K562 (cell line): ENCODE results near the gene BMP2K. TPM values are rescaled to one million over a fixed set of nuclear protein-coding genes. Genes with fewer than 3 reads are reported as not detected.

ENCODE experiments used
- BRCA1 ChIP-seq, 2 experiments: fragments of 450-650 bp in 1 of 2; sonication (generic) in 1 of 2; formaldehyde crosslinking in 1 of 2; IDR thresholded peaks; 2 replicates each; pipeline versions ENCODE4 v1.5.0 to v1.6.1; 2017 to 2020; ENCODE audit warnings: mild to moderate bottlenecking in 1 of 2, missing genetic modification reagents in 1 of 2
- GABPB1 ChIP-seq: sonication (generic); formaldehyde crosslinking; IDR thresholded peaks from 2 replicates; pipeline ENCODE4 v1.8.0; 2022; ENCODE audit warnings: mild to moderate bottlenecking, missing genetic modification reagents
- HMBOX1 ChIP-seq: sonication (generic); IDR thresholded peaks from 2 replicates; pipeline ENCODE4 v1.6.1; 2016
- HMGN3 ChIP-seq: IDR thresholded peaks from 2 replicates; pipeline ENCODE4 v1.6.1; 2011; ENCODE audit warnings: borderline replicate concordance, low read depth, mild to moderate bottlenecking, mixed read lengths, low read length; ENCODE audit not compliant: insufficient read length; ENCODE audit errors: extremely low read depth
- HNRNPL ChIP-seq: fragments of 200-400 bp; formaldehyde crosslinking; IDR thresholded peaks from 2 replicates; pipeline ENCODE4 v1.6.1; 2017; ENCODE audit warnings: low read depth, mild to moderate bottlenecking, low read length
- RBM34 ChIP-seq: fragments of 200-400 bp; formaldehyde crosslinking; IDR thresholded peaks from 2 replicates; pipeline ENCODE4 v1.6.1; 2018; ENCODE audit warnings: low read length, borderline replicate concordance; ENCODE audit not compliant: insufficient read depth
- TAF1 ChIP-seq: IDR thresholded peaks from 2 replicates; pipeline ENCODE4 v1.6.1; 2011; ENCODE audit warnings: mild to moderate bottlenecking, low read length, moderate library complexity; ENCODE audit not compliant: insufficient read depth, control insufficient read depth, severe bottlenecking; ENCODE audit errors: extremely low read depth
- ZNF133 ChIP-seq: fragments of 250-450 bp; sonication (Bioruptor Pico); IDR thresholded peaks from 2 replicates; pipeline ENCODE4 v1.4.0; 2020; ENCODE audit warnings: mild to moderate bottlenecking
- ZNF311 ChIP-seq: fragments of 250-450 bp; sonication (Bioruptor Pico); IDR thresholded peaks from 2 replicates; pipeline ENCODE4 v1.4.0; 2020; ENCODE audit warnings: mild to moderate bottlenecking, moderate library complexity
- ZNF318 ChIP-seq, 2 experiments: fragments of 450-650 bp; IDR thresholded peaks; 2 replicates each; pipeline ENCODE4 v1.6.1; 2016; ENCODE audit warnings: mild to moderate bottlenecking in 2 of 2, borderline replicate concordance in 1 of 2, low read depth in 1 of 2, moderate library complexity in 1 of 2
- ZNF551 ChIP-seq: fragments of 250-450 bp; sonication (Bioruptor Pico); IDR thresholded peaks from 2 replicates; pipeline ENCODE4 v1.5.0; 2021; ENCODE audit warnings: mild to moderate bottlenecking, moderate library complexity
- polyA plus RNA-seq, 8 experiments: library from polyadenylated mRNA; depleted of rRNA in 4 of 8; stranded (reverse) in 5 of 8; unstranded in 3 of 8; fragments of >200 nt; fragmentation: Nextera tagmentation in 2 of 8; fragmentation: Illumina TruSeq in 1 of 8; extraction: Ambion mirVana in 2 of 8; extraction: Trizol in 1 of 8; gene quantifications; 2 replicates each; pipeline versions ENCODE4 v1.2.1 to v1.2.3, GENCODE V29; 2011 to 2014; ENCODE audit warnings: inconsistent platforms in 1 of 8, missing spikeins in 1 of 8
- total RNA-seq, 7 experiments: library from RNA; depleted of rRNA in 6 of 7; stranded (reverse); fragments of >200 nt in 6 of 7; fragmentation: Illumina TruSeq in 2 of 7; extraction: Trizol in 2 of 7; gene quantifications; 2 replicates each; pipeline versions ENCODE4 v1.2.1 to v1.2.3, GENCODE V29; 2011 to 2021; ENCODE audit warnings: low replicate concordance in 1 of 7
- TF ChIP-seq, protein P1 (sequence below): fragments of 450-650 bp; IDR thresholded peaks from 2 replicates; pipeline ENCODE4 v1.6.1; 2016; ENCODE audit warnings: borderline replicate concordance
- TF ChIP-seq, protein P2 (sequence below): fragments of 200-800 bp; sonication (Bioruptor generic); IDR thresholded peaks from 2 replicates; pipeline ENCODE4 v1.6.1; 2017; ENCODE audit warnings: missing genetic modification characterization, missing compliant biosample characterization

BMP2K gene
- total and polyA plus RNA-seq, 9 of the 15 experiments (the other 6 are each of a cell fraction or from before 2014, with no cell fraction given) = 17.0 to 217 (median 104) TPM

GRCh38 chr4:78775303-78776078, 659 bp upstream of the BMP2K start (continued):
- TF ChIP-seq ZNF318 (IDR thresholded peaks at IDR 0.05; ENCODE audit: borderline replicate concordance in 1 of 2, low read depth in 1 of 2) (no peak), ZNF551 (CRISPR knock-in tag) (no peak), TAF1 (peak; percentile 9), HMGN3 (peak; percentile 86), RBM34 (no peak), GABPB1 (CRISPR knock-in tag) (peak; percentile 88), ZNF311 (CRISPR knock-in tag) (no peak), ZNF133 (no peak), HNRNPL (peak; percentile 84), HMBOX1 (no peak), BRCA1 (IDR thresholded peaks at IDR 0.05) (no peak), BRCA1 (CRISPR knock-in tag; IDR thresholded peaks at IDR 0.05) (no peak)
- TF ChIP-seq, protein P1, sequence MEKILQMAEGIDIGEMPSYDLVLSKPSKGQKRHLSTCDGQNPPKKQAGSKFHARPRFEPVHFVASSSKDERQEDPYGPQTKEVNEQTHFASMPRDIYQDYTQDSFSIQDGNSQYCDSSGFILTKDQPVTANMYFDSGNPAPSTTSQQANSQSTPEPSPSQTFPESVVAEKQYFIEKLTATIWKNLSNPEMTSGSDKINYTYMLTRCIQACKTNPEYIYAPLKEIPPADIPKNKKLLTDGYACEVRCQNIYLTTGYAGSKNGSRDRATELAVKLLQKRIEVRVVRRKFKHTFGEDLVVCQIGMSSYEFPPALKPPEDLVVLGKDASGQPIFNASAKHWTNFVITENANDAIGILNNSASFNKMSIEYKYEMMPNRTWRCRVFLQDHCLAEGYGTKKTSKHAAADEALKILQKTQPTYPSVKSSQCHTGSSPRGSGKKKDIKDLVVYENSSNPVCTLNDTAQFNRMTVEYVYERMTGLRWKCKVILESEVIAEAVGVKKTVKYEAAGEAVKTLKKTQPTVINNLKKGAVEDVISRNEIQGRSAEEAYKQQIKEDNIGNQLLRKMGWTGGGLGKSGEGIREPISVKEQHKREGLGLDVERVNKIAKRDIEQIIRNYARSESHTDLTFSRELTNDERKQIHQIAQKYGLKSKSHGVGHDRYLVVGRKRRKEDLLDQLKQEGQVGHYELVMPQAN = peak; percentile 76; the same call in 1 of the 2 replicates
- TF ChIP-seq, protein P2, sequence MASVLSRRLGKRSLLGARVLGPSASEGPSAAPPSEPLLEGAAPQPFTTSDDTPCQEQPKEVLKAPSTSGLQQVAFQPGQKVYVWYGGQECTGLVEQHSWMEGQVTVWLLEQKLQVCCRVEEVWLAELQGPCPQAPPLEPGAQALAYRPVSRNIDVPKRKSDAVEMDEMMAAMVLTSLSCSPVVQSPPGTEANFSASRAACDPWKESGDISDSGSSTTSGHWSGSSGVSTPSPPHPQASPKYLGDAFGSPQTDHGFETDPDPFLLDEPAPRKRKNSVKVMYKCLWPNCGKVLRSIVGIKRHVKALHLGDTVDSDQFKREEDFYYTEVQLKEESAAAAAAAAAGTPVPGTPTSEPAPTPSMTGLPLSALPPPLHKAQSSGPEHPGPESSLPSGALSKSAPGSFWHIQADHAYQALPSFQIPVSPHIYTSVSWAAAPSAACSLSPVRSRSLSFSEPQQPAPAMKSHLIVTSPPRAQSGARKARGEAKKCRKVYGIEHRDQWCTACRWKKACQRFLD = peak; percentile 77
